HepG2 (cell line): Measurements from ENCODE around the gene KCNK6. TPM values are rescaled to one million over a fixed set of nuclear protein-coding genes. Genes with fewer than 3 reads are reported as not detected.

ENCODE experiments used
- AGO1 ChIP-seq: fragments of 200-400 bp; formaldehyde crosslinking; IDR thresholded peaks from 2 replicates; pipeline ENCODE4 v1.6.1; 2017; ENCODE audit warnings: mild to moderate bottlenecking, low read depth, low read length, moderate library complexity; ENCODE audit not compliant: poor library complexity, severe bottlenecking
- AGO2 ChIP-seq: fragments of 200-400 bp; formaldehyde crosslinking; optimal IDR thresholded peaks from 2 replicates; pipeline ENCODE3; 2017; ENCODE audit warnings: mild to moderate bottlenecking, low read depth, low read length, moderate library complexity
- ARNT2 ChIP-seq: sonication (generic); formaldehyde crosslinking; IDR thresholded peaks from 2 replicates; pipeline ENCODE4 v1.8.0; 2022; ENCODE audit warnings: mild to moderate bottlenecking, low read depth, missing genetic modification reagents, moderate library complexity
- CHD4 ChIP-seq: fragments of 200-600 bp; sonication (generic); IDR thresholded peaks from 2 replicates; pipeline ENCODE4 v1.7.0; 2017; ENCODE audit warnings: mild to moderate bottlenecking, low read length, borderline replicate concordance
- GABPB1 ChIP-seq: IDR thresholded peaks from 2 replicates; pipeline ENCODE4 v1.6.1; 2016; ENCODE audit warnings: mild to moderate bottlenecking, missing genetic modification reagents, moderate library complexity, missing compliant biosample characterization
- HCFC1 ChIP-seq: fragments of 150-350 bp; IDR thresholded peaks from 2 replicates; pipeline ENCODE4 v1.6.1; 2014; ENCODE audit warnings: low read depth, low read length
- HHEX ChIP-seq: IDR thresholded peaks from 2 replicates; pipeline ENCODE4 v1.6.1; 2016; ENCODE audit warnings: control low read depth
- KDM1A ChIP-seq: IDR thresholded peaks from 2 replicates; pipeline ENCODE4 v1.6.1; 2016; ENCODE audit warnings: missing compliant biosample characterization
- MLLT10 ChIP-seq: sonication (generic); formaldehyde crosslinking; IDR thresholded peaks from 2 replicates; pipeline ENCODE4 v1.4.0; 2020; ENCODE audit warnings: missing genetic modification reagents
- NFKBIZ ChIP-seq: IDR thresholded peaks from 2 replicates; pipeline ENCODE4 v1.6.1; 2018; ENCODE audit warnings: missing genetic modification reagents, missing compliant biosample characterization
- SAP130 ChIP-seq: IDR thresholded peaks from 2 replicates; pipeline ENCODE4 v1.6.1; 2016; ENCODE audit warnings: low read depth
- SMAD3 ChIP-seq: sonication (generic); formaldehyde crosslinking; IDR thresholded peaks from 2 replicates; pipeline ENCODE4 v1.4.0; 2020; ENCODE audit warnings: missing genetic modification reagents
- SP2 ChIP-seq: sonication (generic); formaldehyde crosslinking; IDR thresholded peaks from 2 replicates; pipeline ENCODE4 v1.5.1; 2020; ENCODE audit warnings: mild to moderate bottlenecking, missing genetic modification reagents
- SRSF9 ChIP-seq: fragments of 200-400 bp; formaldehyde crosslinking; IDR thresholded peaks from 2 replicates; pipeline ENCODE4 v1.6.1; 2018; ENCODE audit warnings: borderline replicate concordance, mild to moderate bottlenecking, low read depth, low read length; ENCODE audit not compliant: insufficient read depth, poor library complexity, severe bottlenecking
- SUZ12 ChIP-seq: fragments of 150-350 bp; IDR thresholded peaks from 2 replicates; pipeline ENCODE4 v1.6.1; 2014; ENCODE audit warnings: low read depth, low read length
- ZNF44 ChIP-seq: sonication (generic); formaldehyde crosslinking; IDR thresholded peaks from 2 replicates; pipeline ENCODE4 v1.5.1; 2020; ENCODE audit warnings: mild to moderate bottlenecking, missing genetic modification reagents
- ZNF552 ChIP-seq: sonication (generic); formaldehyde crosslinking; IDR thresholded peaks from 2 replicates; pipeline ENCODE4 v1.9.0; 2022; ENCODE audit warnings: missing genetic modification reagents, mild to moderate bottlenecking, borderline replicate concordance
- ZNF557 ChIP-seq: sonication (generic); formaldehyde crosslinking; IDR thresholded peaks from 2 replicates; pipeline ENCODE4 v1.4.0; 2020; ENCODE audit warnings: missing genetic modification reagents
- ZNF563 ChIP-seq: sonication (generic); formaldehyde crosslinking; IDR thresholded peaks from 2 replicates; pipeline ENCODE4 v1.8.0; 2022; ENCODE audit warnings: mild to moderate bottlenecking, moderate library complexity, missing genetic modification reagents
- ZNF569 ChIP-seq: sonication (generic); formaldehyde crosslinking; IDR thresholded peaks from 2 replicates; pipeline ENCODE4 v1.5.0; 2020; ENCODE audit warnings: mild to moderate bottlenecking, missing genetic modification reagents, moderate library complexity, borderline replicate concordance
- ZNF572 ChIP-seq: sonication (generic); formaldehyde crosslinking; IDR thresholded peaks from 2 replicates; pipeline ENCODE4 v1.5.1; 2020; ENCODE audit warnings: mild to moderate bottlenecking, missing genetic modification reagents
- ZNF83 ChIP-seq: sonication (generic); formaldehyde crosslinking; IDR thresholded peaks from 2 replicates; pipeline ENCODE4 v1.4.0; 2020; ENCODE audit warnings: missing genetic modification reagents, mild to moderate bottlenecking, borderline replicate concordance
- polyA plus RNA-seq, 8 experiments: library from polyadenylated mRNA; depleted of rRNA in 3 of 8; stranded (reverse) in 7 of 8; unstranded in 1 of 8; fragments of >200 nt; fragmentation: Illumina TruSeq in 4 of 8; extraction: Trizol in 4 of 8; gene quantifications; 2 replicates each; pipeline versions ENCODE4 v1.2.1 to v1.2.3, GENCODE V29; 2011 to 2016; ENCODE audit warnings: low read depth in 4 of 8, missing spikeins in 1 of 8, mixed read lengths in 1 of 8; ENCODE audit not compliant: insufficient read depth in 1 of 8
- total RNA-seq, 5 experiments: library from RNA; depleted of rRNA; stranded (reverse); fragments of >200 nt; fragmentation: Illumina TruSeq; extraction: Trizol; gene quantifications; 2 replicates each; pipeline ENCODE4 v1.2.3, GENCODE V29; 2016; ENCODE audit warnings: low read depth in 1 of 5
- TF ChIP-seq, protein P1 (sequence below): sonication (generic); formaldehyde crosslinking; IDR thresholded peaks from 2 replicates; pipeline ENCODE4 v1.4.0; 2020; ENCODE audit warnings: missing genetic modification reagents, borderline replicate concordance
- TF ChIP-seq, protein P2 (sequence below): IDR thresholded peaks from 2 replicates; pipeline ENCODE4 v1.6.1; 2016; ENCODE audit warnings: low read depth, control low read depth
- TF ChIP-seq, protein P3 (sequence below): sonication (generic); formaldehyde crosslinking; IDR thresholded peaks from 2 replicates; pipeline ENCODE4 v1.5.0; 2020; ENCODE audit warnings: mild to moderate bottlenecking, missing genetic modification reagents, borderline replicate concordance

Gene KCNK6
- total and polyA plus RNA-seq, 2 of the 13 experiments (the other 11 are each of a cell fraction or from before 2014, with no cell fraction given), result 0.03 TPM; not detected in 1

DNA sequence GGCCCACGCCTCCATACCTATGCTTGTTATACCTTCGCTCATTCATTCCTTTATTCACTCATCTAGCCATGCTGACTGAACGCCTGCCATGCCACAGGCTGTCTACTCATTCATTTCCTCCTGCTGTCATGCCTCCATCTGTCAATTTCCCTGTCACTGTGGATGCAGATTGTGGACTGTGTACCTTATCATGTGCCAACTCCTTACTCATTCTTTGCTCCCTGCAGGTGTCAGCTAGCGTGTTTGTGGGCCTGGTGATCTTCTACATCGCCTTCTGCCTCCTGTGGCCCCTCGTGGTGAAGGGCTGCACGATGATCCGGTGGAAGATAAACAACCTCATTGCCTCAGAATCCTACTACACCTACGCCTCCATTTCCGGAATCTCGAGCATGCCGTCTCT, 50.7 kb downstream of the KCNK6 start (continued):
- TF ChIP-seq, protein P1, sequence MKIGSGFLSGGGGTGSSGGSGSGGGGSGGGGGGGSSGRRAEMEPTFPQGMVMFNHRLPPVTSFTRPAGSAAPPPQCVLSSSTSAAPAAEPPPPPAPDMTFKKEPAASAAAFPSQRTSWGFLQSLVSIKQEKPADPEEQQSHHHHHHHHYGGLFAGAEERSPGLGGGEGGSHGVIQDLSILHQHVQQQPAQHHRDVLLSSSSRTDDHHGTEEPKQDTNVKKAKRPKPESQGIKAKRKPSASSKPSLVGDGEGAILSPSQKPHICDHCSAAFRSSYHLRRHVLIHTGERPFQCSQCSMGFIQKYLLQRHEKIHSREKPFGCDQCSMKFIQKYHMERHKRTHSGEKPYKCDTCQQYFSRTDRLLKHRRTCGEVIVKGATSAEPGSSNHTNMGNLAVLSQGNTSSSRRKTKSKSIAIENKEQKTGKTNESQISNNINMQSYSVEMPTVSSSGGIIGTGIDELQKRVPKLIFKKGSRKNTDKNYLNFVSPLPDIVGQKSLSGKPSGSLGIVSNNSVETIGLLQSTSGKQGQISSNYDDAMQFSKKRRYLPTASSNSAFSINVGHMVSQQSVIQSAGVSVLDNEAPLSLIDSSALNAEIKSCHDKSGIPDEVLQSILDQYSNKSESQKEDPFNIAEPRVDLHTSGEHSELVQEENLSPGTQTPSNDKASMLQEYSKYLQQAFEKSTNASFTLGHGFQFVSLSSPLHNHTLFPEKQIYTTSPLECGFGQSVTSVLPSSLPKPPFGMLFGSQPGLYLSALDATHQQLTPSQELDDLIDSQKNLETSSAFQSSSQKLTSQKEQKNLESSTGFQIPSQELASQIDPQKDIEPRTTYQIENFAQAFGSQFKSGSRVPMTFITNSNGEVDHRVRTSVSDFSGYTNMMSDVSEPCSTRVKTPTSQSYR (CRISPR knock-in tag), result no peak
- TF ChIP-seq SAP130 (CRISPR knock-in tag), result peak; percentile 80
- TF ChIP-seq NFKBIZ (CRISPR knock-in tag), result no peak
- no peak for TF ChIP-seq ZNF563 (CRISPR knock-in tag)
- no peak for TF ChIP-seq MLLT10
- no peak for TF ChIP-seq AGO2
- no peak for TF ChIP-seq KDM1A (CRISPR knock-in tag)
- TF ChIP-seq SP2 (CRISPR knock-in tag), result no peak
- TF ChIP-seq, protein P2, sequence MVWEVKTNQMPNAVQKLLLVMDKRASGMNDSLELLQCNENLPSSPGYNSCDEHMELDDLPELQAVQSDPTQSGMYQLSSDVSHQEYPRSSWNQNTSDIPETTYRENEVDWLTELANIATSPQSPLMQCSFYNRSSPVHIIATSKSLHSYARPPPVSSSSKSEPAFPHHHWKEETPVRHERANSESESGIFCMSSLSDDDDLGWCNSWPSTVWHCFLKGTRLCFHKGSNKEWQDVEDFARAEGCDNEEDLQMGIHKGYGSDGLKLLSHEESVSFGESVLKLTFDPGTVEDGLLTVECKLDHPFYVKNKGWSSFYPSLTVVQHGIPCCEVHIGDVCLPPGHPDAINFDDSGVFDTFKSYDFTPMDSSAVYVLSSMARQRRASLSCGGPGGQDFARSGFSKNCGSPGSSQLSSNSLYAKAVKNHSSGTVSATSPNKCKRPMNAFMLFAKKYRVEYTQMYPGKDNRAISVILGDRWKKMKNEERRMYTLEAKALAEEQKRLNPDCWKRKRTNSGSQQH (CRISPR knock-in tag), result peak; percentile 47; the same call in 1 of the 2 replicates
- TF ChIP-seq CHD4, result no peak
- no peak for TF ChIP-seq AGO1
- no peak for TF ChIP-seq ZNF83
- TF ChIP-seq ZNF557 (CRISPR knock-in tag), result no peak
- no peak for TF ChIP-seq SUZ12
- no peak for TF ChIP-seq HHEX
- no peak for TF ChIP-seq SMAD3 (CRISPR knock-in tag)
- TF ChIP-seq ZNF44 (CRISPR knock-in tag), result no peak
- TF ChIP-seq ZNF569, result no peak
- no peak for TF ChIP-seq GABPB1
- no peak for TF ChIP-seq SRSF9
- no peak for TF ChIP-seq HCFC1
- TF ChIP-seq, protein P3, sequence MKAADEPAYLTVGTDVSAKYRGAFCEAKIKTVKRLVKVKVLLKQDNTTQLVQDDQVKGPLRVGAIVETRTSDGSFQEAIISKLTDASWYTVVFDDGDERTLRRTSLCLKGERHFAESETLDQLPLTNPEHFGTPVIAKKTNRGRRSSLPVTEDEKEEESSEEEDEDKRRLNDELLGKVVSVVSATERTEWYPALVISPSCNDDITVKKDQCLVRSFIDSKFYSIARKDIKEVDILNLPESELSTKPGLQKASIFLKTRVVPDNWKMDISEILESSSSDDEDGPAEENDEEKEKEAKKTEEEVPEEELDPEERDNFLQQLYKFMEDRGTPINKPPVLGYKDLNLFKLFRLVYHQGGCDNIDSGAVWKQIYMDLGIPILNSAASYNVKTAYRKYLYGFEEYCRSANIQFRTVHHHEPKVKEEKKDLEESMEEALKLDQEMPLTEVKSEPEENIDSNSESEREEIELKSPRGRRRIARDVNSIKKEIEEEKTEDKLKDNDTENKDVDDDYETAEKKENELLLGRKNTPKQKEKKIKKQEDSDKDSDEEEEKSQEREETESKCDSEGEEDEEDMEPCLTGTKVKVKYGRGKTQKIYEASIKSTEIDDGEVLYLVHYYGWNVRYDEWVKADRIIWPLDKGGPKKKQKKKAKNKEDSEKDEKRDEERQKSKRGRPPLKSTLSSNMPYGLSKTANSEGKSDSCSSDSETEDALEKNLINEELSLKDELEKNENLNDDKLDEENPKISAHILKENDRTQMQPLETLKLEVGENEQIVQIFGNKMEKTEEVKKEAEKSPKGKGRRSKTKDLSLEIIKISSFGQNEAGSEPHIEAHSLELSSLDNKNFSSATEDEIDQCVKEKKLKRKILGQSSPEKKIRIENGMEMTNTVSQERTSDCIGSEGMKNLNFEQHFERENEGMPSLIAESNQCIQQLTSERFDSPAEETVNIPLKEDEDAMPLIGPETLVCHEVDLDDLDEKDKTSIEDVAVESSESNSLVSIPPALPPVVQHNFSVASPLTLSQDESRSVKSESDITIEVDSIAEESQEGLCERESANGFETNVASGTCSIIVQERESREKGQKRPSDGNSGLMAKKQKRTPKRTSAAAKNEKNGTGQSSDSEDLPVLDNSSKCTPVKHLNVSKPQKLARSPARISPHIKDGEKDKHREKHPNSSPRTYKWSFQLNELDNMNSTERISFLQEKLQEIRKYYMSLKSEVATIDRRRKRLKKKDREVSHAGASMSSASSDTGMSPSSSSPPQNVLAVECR (CRISPR knock-in tag), result 0 out of 2 replicates have a peak, but pooled peaks have one; percentile 26
- TF ChIP-seq ARNT2, result no peak
- TF ChIP-seq ZNF552 (CRISPR knock-in tag), result 0 out of 2 replicates have a peak, but pooled peaks have one; percentile 51
- no peak for TF ChIP-seq ZNF572 (CRISPR knock-in tag)
